HG03103 (cell line): ENCODE data around the gene ADGRG6.
"Not testable (repeated sequence)": the region's sequence is repeated elsewhere in the genome, so short reads cannot be mapped to it uniquely, and the experiment has no call there.

Source experiments
- ATAC-seq: cut with Tn5 transposase; IDR thresholded peaks from one replicate; pipeline ENCODE4 v1.9.1; 2021; ENCODE audit warnings: low read depth; ENCODE audit not compliant: unreplicated experiment

Gene ADGRG6

DNA sequence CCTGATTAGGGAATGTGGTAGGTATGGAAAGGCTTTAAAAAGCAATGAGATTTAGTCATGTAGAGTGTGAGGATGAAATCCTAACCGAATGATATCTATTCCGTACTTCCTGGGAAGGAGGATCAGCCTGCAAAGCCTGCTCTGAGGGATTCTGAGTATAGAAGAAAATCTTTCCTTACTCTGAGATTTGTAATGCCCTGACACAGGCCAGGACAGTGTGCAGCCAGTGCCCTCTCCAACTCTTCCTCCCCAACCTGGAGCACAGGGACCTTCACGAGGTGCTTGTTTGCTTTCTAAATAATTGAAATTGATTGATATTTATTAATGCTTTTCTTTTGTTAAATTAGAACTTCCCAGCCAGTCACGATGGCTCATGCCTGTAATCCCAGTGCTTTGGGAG, 131.6 kb downstream of the ADGRG6 start:
- no peak for ATAC-seq

GRCh38 chr6:142438898-142439297, 137.1 kb downstream of the ADGRG6 start:
- no peak for ATAC-seq

DNA sequence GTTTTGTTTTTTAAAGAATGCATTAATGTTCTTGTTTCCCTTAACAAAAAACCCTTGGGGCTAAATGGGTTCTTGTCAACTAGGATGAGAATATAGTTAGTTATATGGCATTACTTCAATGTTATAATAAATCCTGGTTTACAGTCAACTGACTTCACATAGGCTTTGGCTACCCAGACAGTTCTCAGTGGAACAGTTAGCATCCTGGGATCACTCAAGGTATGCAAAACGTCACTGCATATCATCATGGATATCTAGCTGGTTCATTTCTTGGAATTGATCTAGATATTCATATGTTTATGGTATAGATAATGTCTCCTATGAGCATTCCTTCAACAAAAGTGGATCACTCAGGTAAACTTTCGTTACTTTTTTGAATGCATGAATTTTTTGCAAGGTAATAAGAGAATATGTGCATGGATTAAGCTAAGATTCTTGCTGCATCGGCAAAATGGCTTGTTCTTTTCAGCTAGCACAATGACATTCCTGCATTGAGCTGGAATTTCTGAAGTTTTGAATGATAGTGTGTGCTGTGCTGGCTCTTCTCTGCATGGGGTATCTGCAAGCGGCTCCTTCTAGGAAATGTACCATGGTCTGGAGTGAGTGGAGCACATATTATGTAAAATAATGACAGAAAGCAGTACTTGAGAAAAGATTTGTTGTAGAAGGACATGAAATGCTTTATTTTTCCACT, 138.9 kb downstream of the ADGRG6 start:
- ATAC-seq: no peak

DNA sequence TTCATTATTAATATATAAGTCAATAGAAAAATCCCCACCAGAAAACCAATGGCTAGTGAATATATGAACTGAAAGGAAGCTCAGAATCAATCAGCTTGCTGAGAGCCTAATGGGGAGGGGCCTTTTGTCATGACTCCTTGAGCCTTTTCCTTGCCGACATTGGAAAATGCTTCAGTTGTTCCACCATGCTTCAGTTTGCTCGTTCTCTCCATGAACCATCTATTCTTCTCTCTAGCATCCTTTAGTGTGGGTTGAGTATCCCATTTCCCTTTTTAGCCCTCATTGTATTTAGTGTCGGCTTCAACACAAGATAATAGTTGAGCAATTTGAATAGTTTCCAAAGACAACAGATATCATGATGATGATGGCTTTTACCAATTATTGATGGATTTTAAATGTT, 139.9 kb downstream of the ADGRG6 start:
- no peak for ATAC-seq

DNA sequence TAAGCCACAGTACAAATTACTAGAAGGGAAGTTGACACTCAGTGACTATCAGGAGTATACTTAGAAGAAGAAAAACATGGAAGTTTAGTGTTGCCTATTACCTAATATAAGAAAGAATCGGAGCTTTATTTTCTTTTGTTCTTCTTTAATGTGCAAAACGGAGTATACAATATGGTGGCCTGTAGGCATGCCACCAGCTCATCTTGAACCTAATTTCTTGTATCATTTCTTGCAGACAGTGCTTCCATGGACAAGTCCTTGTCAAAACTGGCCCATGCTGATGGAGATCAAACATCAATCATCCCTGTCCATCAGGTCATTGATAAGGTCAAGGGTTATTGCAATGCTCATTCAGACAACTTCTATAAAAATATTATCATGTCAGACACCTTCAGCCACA, 141.3 kb downstream of the ADGRG6 start:
- ATAC-seq: no peak

DNA sequence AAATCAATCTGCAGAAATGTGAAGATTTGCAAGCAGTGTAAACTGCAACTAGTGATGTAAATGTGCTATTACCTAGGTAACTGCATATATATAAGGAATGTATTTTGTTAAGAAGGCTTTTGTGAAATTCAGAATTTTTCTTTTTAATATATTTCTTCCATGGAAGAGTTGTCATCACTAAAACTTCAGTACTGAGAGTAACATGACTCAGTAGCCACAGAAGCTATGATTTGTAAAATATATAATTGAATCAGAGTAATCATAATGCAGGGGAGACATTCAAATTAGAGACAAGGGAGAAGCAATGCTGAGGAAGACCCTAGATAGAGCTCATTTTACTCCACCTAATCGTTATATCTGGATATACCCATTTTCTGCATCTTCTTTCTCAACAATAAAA, 141.7 kb downstream of the ADGRG6 start:
- ATAC-seq: no peak

- no peak for ATAC-seq
Measured at GRCh38 chr6:142444376-142444775, 142.6 kb downstream of the ADGRG6 start.

DNA sequence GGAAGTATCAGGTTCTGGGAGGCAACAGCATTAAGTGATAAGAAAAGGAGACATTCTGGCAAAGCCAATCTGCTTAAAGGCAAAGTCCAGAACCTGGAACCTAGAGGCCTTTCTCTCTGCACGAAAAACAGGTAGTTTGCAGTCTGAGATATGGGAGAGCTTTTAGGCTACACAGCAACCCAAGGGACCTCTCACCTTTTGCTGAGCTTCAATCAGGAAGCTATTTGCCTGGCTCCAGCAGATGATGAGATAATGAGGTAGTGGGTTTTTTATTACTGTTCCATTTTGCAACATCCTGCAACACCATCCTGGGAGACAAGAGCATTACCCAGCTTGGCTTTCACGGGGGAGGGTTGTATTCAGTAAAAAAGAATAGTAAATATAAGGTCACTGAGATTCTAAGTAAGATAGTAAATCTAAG, 143.1 kb downstream of the ADGRG6 start:
- ATAC-seq: no peak

GRCh38 chr6:142446168-142446567, 144.4 kb downstream of the ADGRG6 start:
- no peak for ATAC-seq

- ATAC-seq: no peak
Measured at GRCh38 chr6:142446576-142446975, 144.8 kb downstream of the ADGRG6 start.

GRCh38 chr6:142448091-142448729, 146.4 kb downstream of the ADGRG6 start:
- ATAC-seq: no peak

GRCh38 chr6:142450856-142451255, 149.0 kb downstream of the ADGRG6 start:
- ATAC-seq: not testable (repeated sequence)

DNA sequence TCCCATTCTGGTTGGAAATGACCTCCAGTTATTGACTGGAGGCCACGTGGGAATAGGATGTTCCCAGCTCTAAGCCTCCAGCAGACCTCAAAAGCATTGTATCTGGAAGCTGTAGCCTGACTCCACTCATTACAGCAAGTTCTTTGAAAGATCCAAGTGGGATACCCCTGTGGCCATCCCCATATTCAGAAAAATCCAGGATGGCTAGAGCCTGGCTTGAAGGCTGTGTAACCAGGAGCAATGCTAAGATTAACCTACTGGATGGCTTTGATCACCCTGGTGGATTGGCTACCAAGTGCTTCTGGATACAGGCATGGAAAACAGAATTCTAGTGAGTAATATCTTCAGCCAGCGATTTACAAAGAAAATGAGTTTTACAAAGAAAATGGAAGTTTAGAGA, 151.2 kb downstream of the ADGRG6 start:
- no peak for ATAC-seq

DNA sequence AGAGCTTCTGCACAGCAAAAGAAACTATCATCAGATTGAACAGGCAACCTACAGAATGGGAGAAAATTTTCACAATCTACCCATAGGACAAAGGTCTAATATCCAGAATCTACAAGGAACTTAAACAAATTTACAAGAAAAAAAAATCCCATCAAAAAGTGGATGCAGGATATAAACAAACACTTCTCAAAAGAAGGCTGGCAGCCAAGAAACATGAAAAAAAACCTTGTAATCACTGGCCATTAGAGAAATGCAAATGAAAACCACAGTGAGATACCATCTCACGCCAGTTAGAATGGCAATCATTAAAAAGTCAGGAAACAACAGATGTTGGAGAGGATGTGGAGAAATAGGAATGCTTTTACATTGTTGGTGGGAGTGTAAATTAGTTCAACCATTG, 152.4 kb downstream of the ADGRG6 start:
- ATAC-seq: not testable (repeated sequence)

DNA sequence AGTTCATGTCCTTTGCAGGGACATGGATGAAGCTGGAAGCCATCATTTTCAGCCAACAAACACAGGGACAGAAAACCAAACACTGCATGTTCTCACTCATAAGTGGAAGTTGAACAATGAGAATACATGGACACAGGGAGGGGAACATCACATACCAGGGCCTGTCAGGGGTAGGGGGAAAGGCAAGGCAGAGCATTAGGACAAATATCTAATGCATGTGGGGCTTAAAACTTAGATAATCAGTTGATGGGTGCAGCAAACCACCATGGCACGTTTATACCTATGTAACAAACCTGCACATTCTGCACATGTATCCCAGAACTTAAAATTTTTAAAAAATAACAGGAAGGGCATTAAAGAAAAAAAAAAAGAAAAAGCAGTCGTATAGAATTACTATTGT, 153.0 kb downstream of the ADGRG6 start:
- not testable (repeated sequence) for ATAC-seq

DNA sequence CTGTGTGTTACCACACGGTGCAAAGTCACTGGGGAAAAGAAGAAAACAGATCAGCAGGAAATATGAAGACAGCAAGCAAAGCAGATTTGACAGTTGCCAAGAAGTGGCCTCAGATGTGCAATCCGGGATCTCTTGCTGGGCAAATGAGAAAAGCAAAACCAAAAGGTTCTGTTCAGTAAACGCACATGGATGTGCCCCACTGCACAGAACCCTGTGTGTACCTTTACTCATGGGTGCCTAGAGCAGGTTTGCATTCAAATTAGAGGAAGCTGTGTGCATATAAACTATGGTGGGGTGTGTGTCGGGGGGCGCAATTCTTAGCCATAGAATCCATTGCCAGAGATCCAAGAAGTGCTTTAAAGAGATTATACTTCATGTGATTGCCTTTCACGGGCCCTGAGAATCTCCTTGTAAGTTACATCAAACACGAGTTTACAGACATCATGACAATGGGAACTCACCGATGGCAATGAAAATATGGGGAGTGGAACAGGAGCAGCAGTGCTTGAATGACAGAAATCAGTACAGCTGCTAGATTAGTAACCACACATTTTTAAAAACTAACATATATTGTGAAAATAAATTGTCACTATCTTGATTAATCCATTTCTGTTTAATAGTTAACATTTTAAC, 154.3 kb downstream of the ADGRG6 start:
- ATAC-seq: no peak

DNA sequence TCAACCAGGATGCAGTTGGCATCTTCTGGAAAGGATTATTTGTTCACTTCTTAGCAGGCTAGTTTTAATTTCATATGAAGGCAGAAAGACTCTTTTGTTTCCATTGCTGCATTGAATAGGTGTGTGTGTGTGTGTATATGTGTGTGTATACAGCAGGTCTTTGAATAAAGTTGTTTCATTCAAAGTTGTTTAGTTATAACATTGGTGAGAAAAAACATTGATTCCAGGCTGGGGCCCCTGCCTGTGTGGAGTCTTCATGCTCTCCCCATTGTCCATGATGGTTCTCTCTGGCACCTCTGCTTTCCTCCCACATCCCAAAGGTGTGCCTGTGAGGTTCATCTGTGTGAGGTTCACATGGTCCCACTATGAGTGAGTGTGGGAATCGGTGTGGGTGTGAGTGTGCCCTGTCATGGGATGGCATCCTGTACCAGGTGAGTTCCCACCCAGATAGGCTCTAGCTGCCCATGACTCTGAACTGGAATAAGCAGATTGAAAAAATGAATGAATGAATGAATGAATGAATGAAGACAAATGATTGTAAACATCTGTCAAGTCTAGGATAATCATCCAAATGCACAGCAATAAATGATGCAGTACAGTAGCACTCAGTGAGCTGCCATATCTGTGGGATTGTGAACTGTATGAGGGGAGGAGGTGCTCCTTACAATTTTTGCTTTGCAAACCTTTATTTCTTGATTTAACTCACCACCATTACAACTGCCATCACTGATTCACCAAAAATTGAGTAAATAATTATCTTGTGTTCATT, 156.0 kb downstream of the ADGRG6 start:
- no peak for ATAC-seq

DNA sequence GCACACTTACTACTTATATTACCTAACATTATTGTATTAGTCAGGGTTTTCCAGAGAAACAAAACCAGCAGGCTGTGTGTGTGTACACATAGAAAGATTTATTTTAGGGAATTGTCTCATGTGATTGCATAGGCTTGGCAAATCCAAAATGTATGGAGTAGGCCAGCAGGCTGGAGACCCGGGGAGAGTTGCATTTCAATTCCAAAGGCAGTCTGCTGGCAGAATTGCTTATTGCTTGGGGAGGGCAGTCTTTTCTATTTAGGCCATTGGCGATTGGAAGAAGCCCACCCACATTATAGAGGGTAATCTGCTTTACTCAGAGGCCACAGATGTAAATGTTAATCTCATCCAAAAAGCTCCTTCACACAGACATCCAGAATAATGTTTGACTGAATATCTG, 157.0 kb downstream of the ADGRG6 start:
- no peak for ATAC-seq

- no peak for ATAC-seq
Measured at GRCh38 chr6:142459271-142459670, 157.5 kb downstream of the ADGRG6 start.

DNA sequence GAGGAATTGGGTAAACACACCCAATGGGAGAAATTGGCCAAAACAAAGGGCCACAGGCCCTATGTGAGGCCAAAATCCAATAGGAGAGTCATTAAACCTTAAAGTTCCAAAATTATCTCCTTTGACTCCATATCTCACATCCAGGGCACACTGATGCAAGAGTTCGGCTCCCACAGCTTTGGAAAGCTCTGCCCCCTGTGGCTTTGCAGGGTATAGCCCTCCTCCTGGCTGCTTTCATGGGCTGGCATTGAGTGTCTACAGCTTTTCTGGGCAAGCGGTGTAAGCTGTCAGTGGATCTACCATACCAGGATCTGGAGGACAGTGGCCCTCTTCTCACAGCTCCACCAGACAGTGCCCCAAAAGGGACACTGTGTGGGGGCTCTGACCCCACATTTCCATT, 160.5 kb downstream of the ADGRG6 start:
- no peak for ATAC-seq

GRCh38 chr6:142463988-142464387, 162.2 kb downstream of the ADGRG6 start:
- ATAC-seq: no peak
